Thoracic aorta (tissue), 2 donors: ENCODE measurements around the gene PSMD12. TPM values are rescaled to one million over a fixed set of nuclear protein-coding genes. Genes with fewer than 3 reads are reported as not detected.
"Not testable (repeated sequence)": the region's sequence is repeated elsewhere in the genome, so short reads cannot be mapped to it uniquely, and the experiment has no call there.

Source experiments
- ATAC-seq: fragments of 150-250 bp; one replicate; pipeline ENCODE4 v1.8.0; 2017; ENCODE audit warnings: low read depth; ENCODE audit not compliant: insufficient number of reproducible peaks, low FRiP score
- DNase-seq: peaks from one replicate; pipeline ENCODE4 v3.0.0-alpha.2; 2020; ENCODE audit warnings: low spot score
- H3K27ac ChIP-seq, 2 donors: fragments of 200-600 bp; sonication (generic); 1 replicate in 1 of 2; 2 replicates in 1 of 2; pipeline ENCODE4 v1.5.1; 2016; ENCODE audit warnings: mild to moderate bottlenecking in 2 of 2, moderate library complexity in 2 of 2
- H3K27me3 ChIP-seq: fragments of 200-600 bp; sonication (generic); replicated peaks from 2 replicates; pipeline ENCODE4 v1.6.0; 2016; ENCODE audit warnings: mild to moderate bottlenecking; ENCODE audit not compliant: insufficient read depth
- H3K36me3 ChIP-seq: fragments of 200-600 bp; sonication (generic); one replicate; pipeline ENCODE4 v1.5.1; 2016
- H3K4me1 ChIP-seq, 2 donors: fragments of 200-600 bp; sonication (generic); 1 replicate in 1 of 2; 2 replicates in 1 of 2; pipeline versions ENCODE4 v1.5.1 to v1.6.0; 2016; ENCODE audit warnings: low read depth in 2 of 2, mild to moderate bottlenecking in 1 of 2; ENCODE audit not compliant: control insufficient read depth in 1 of 2
- H3K4me3 ChIP-seq: fragments of 200-600 bp; sonication (generic); 2 replicates; pipeline ENCODE4 v1.5.1; 2016; ENCODE audit warnings: mild to moderate bottlenecking
- H3K9me3 ChIP-seq: fragments of 200-600 bp; sonication (generic); 2 replicates; pipeline ENCODE4 v1.5.1; 2016
- CTCF ChIP-seq: fragments of 200-600 bp; sonication (generic); IDR thresholded peaks from one replicate; pipeline ENCODE4 v1.5.1; 2019; ENCODE audit warnings: antibody characterized with exemption
- total RNA-seq, 2 donors: library from RNA; depleted of rRNA; stranded (reverse); fragments of >200 nt; gene quantifications; one replicate each; pipeline versions ENCODE4 v1.1.0 to v1.2.3, GENCODE V29; 2016

PSMD12 gene
- total RNA-seq, 2 donors from 2014 or later: 18.3 to 29.5 TPM

DNA sequence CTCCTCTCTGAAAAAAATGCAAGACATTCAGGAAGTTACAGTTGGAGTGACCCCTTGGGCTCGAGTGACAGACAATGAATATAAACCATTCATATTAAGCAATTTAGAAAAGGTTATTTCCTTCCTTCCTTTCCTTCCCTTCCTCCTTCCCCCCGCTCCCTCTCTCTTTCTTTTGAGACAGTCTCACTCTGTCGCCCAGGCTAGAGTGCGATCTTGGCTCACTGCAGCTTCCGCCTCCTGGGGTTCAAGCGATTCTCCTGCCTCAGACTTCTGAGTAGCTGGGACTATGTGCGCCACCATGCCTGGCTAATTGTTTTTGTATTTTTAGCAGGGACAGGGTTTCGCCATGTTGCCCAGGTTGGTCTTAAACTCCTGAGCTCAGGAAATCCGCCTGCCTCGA, 13.2 kb downstream of the PSMD12 start:
- H3K27ac ChIP-seq: no peak overlapping the region
- DNase-seq (no peak), ATAC-seq (no peak)
- H3K4me1 ChIP-seq: peaks cover 0 to 3% of the 10 kb centered on the region in 2 donors
- no peak for TF ChIP-seq CTCF
- H3K27me3 ChIP-seq: no peaks in the 10 kb centered on the region
- H3K36me3 ChIP-seq: peaks cover 39% of the 10 kb centered on the region
- no peaks in the 10 kb centered on the region for H3K9me3 ChIP-seq
- no peak overlapping the region for H3K4me3 ChIP-seq

- H3K4me3 ChIP-seq: no peak overlapping the region
- H3K27me3 ChIP-seq: no peaks in the 10 kb centered on the region
- no peak for TF ChIP-seq CTCF
- H3K9me3 ChIP-seq: no peaks in the 10 kb centered on the region
- H3K4me1 ChIP-seq: no peaks in the 10 kb centered on the region
- ATAC-seq (no peak), DNase-seq (no peak)
- peaks cover 50% of the 10 kb centered on the region for H3K36me3 ChIP-seq
- no peak overlapping the region for H3K27ac ChIP-seq
Measured at GRCh38 chr17:67349420-67349819, 17.0 kb downstream of the PSMD12 start.

- Histone ChIP-seq H3K36me3 (peaks cover 55% of the 10 kb centered on the region), H3K27ac (no peak overlapping the region), H3K4me1 (no peaks in the 10 kb centered on the region), H3K27me3 (no peaks in the 10 kb centered on the region), H3K4me3 (no peak overlapping the region), H3K9me3 (no peaks in the 10 kb centered on the region)
- ATAC-seq (no peak), DNase-seq (no peak)
- TF ChIP-seq CTCF: no peak
Measured at GRCh38 chr17:67347826-67348225, 18.6 kb downstream of the PSMD12 start.

DNA sequence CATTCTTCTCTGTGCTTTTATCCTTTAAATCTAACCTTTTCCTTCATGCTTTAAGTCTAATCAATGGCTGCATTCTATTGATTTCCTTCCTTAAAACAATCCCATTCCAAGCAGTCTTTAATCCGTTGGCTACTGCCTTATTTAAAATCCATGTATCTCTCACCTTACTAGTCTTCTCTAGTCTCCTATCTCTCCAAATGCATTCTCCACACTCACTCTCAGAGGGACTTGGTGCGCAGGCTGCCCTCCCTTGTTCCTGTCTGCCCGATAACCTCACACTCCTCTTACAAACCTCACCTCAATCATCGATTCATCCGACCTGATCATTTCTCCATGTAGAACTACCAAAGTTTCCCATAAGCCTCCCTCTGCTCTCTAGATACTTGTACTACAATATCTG, 23.1 kb downstream of the PSMD12 start:
- H3K36me3 ChIP-seq: peaks cover 52% of the 10 kb centered on the region
- TF ChIP-seq CTCF: no peak
- H3K4me1 ChIP-seq: no peaks in the 10 kb centered on the region
- no peak overlapping the region for H3K4me3 ChIP-seq
- no peak overlapping the region for H3K27ac ChIP-seq
- ATAC-seq: no peak
- H3K27me3 ChIP-seq: no peaks in the 10 kb centered on the region
- no peak for DNase-seq
- no peaks in the 10 kb centered on the region for H3K9me3 ChIP-seq

GRCh38 chr17:67338353-67338752, 28.0 kb downstream of the PSMD12 start:
- H3K27me3 ChIP-seq, ATAC-seq, H3K4me1 ChIP-seq, H3K4me3 ChIP-seq, H3K9me3 ChIP-seq, DNase-seq, H3K27ac ChIP-seq: not testable (repeated sequence)
- peaks cover 24% of the 10 kb centered on the region for H3K36me3 ChIP-seq

GRCh38 chr17:67336859-67337258, 29.5 kb downstream of the PSMD12 start:
- no peak for TF ChIP-seq CTCF
- DNase-seq (no peak), ATAC-seq (no peak)
- peaks cover 12% of the 10 kb centered on the region for H3K36me3 ChIP-seq
- no peak overlapping the region for H3K4me3 ChIP-seq
- H3K27me3 ChIP-seq: no peaks in the 10 kb centered on the region
- no peaks in the 10 kb centered on the region for H3K9me3 ChIP-seq
- H3K27ac ChIP-seq: no peak overlapping the region
- no peaks in the 10 kb centered on the region for H3K4me1 ChIP-seq
